Sigmoid colon (tissue), 7 donors: Measurements from ENCODE around the gene TCERG1L. TPM values are rescaled to one million over a fixed set of nuclear protein-coding genes. Genes with fewer than 3 reads are reported as not detected.

ENCODE experiments used
- DNase-seq: peaks from one replicate; pipeline ENCODE4 v3.0.0-alpha.2; 2019
- H3K27ac ChIP-seq, 4 donors: fragments of 200-600 bp; sonication (generic); one replicate each; pipeline ENCODE4 v1.5.1; 2016 to 2019; ENCODE audit warnings: mild to moderate bottlenecking in 1 of 4
- H3K27me3 ChIP-seq, 3 donors: fragments of 200-600 bp; sonication (generic); one replicate each; pipeline ENCODE4 v1.5.1; 2019; ENCODE audit warnings: mild to moderate bottlenecking in 1 of 3
- H3K36me3 ChIP-seq, 4 donors: fragments of 200-600 bp; sonication (generic); one replicate each; pipeline ENCODE4 v1.5.1; 2016 to 2019
- H3K4me1 ChIP-seq, 4 donors: fragments of 200-600 bp; sonication (generic); one replicate each; pipeline ENCODE4 v1.5.1; 2017 to 2019
- H3K4me3 ChIP-seq, 4 donors: fragments of 200-600 bp; sonication (generic); one replicate each; pipeline ENCODE4 v1.5.1; 2017 to 2019; ENCODE audit warnings: mild to moderate bottlenecking in 2 of 4, moderate library complexity in 1 of 4
- H3K9me3 ChIP-seq, 4 donors: fragments of 200-600 bp in 3 of 4; sonication (generic) in 3 of 4; one replicate each; pipeline versions ENCODE4 v1.5.1 to v1.6.1; 2013 to 2019
- CTCF ChIP-seq, 4 experiments: fragments of 450-650 bp in 3 of 4; fragments of 200-600 bp in 1 of 4; IDR thresholded peaks; one replicate each; pipeline ENCODE4 v1.5.1; 2016 to 2019; ENCODE audit warnings: antibody characterized with exemption in 4 of 4, mild to moderate bottlenecking in 3 of 4, moderate library complexity in 2 of 4
- EP300 ChIP-seq, 4 donors: sonication (generic); formaldehyde crosslinking; IDR thresholded peaks; one replicate each; pipeline ENCODE4 v1.6.1; 2017; ENCODE audit warnings: antibody characterized with exemption in 4 of 4
- POLR2A ChIP-seq, 2 donors: fragments of 450-650 bp; IDR thresholded peaks; one replicate each; pipeline ENCODE4 v1.6.1; 2016; ENCODE audit warnings: antibody characterized with exemption in 2 of 2, mild to moderate bottlenecking in 2 of 2, moderate library complexity in 2 of 2
- POLR2AphosphoS5 ChIP-seq, 4 donors: sonication (generic); formaldehyde crosslinking; IDR thresholded peaks; one replicate each; pipeline ENCODE4 v1.6.1; 2017; ENCODE audit warnings: antibody characterized with exemption in 4 of 4
- WGBS, 2 donors: extraction: QIAGEN DNeasy Blood & Tissue Kit; methylation state at CpG; one replicate each; pipeline ENCODE4 v1.1.7; 2013; 5-methylcytosine and 5-hydroxymethylcytosine counted together
- intact Hi-C: fragments of 100-400 bp; cut with DNase I; formaldehyde crosslinking; loops from one replicate; pipeline ENCODE4 v1.15.1; 2023
- polyA plus RNA-seq, 3 donors: library from polyadenylated mRNA; stranded (reverse); fragments of 200-250 nt; gene quantifications; one replicate each; pipeline ENCODE4 v1.2.3, GENCODE V29; 2013
- total RNA-seq, 4 donors: library from RNA; depleted of rRNA; stranded (reverse); fragments of >200 nt; gene quantifications; one replicate each; pipeline ENCODE4 v1.1.0, GENCODE V29; 2016
- donor health status: healthy with polysubstance abuse.
- donor health status: Bipolar disorder and iron deficiency.
- donor health status: healthy.

Gene TCERG1L
- total and polyA plus RNA-seq, 7 donors, result under 0.01 to 0.55 (median 0.10) TPM; not detected in 4

GRCh38 chr10:131271966-131272365 is 39.6 kb downstream of the TCERG1L start:
- TF ChIP-seq CTCF (IDR thresholded peaks at IDR 0.05) (no peak), EP300 (IDR thresholded peaks at IDR 0.05) (no peak), POLR2A (IDR thresholded peaks at IDR 0.05) (no peak), POLR2AphosphoS5 (IDR thresholded peaks at IDR 0.05) (no peak)
- Histone ChIP-seq H3K9me3 (no peaks in the 10 kb centered on the region), H3K27me3 (no peaks in the 10 kb centered on the region)

GRCh38 chr10:131271195-131271880 is 40.2 kb downstream of the TCERG1L start:
- intact Hi-C loops, result no loop called here
- no peak overlapping the region for H3K4me3 ChIP-seq
- 78 to 80% methylated on average over 13 of the region's 13 CpGs for WGBS, 2 donors
- H3K9me3 ChIP-seq, result no peaks in the 10 kb centered on the region
- DNase-seq, result no peak
- no peak overlapping the region for H3K27ac ChIP-seq
- no peaks in the 10 kb centered on the region for H3K36me3 ChIP-seq
- no peaks in the 10 kb centered on the region for H3K27me3 ChIP-seq
- no peaks in the 10 kb centered on the region for H3K4me1 ChIP-seq
- TF ChIP-seq CTCF (IDR thresholded peaks at IDR 0.05) (no peak), EP300 (IDR thresholded peaks at IDR 0.05) (no peak), POLR2AphosphoS5 (IDR thresholded peaks at IDR 0.05) (no peak), POLR2A (IDR thresholded peaks at IDR 0.05) (no peak)

More at GRCh38 chr10:131271966-131272365, 39.6 kb downstream of the TCERG1L start:
- H3K4me3 ChIP-seq, result no peak overlapping the region
- intact Hi-C loops, result no loop called here
- no peak for DNase-seq
- no peak overlapping the region for H3K27ac ChIP-seq
- no peaks in the 10 kb centered on the region for H3K4me1 ChIP-seq
- WGBS, 2 donors, result 84 to 85% methylated on average over 12 of the region's 12 CpGs
- H3K36me3 ChIP-seq, result no peaks in the 10 kb centered on the region

- WGBS, 2 donors, result 74 to 78% methylated on average over 16 of the region's 16 CpGs
- Histone ChIP-seq H3K27me3 (no peaks in the 10 kb centered on the region), H3K4me1 (no peaks in the 10 kb centered on the region), H3K9me3 (no peaks in the 10 kb centered on the region), H3K4me3 (no peak overlapping the region), H3K27ac (no peak overlapping the region), H3K36me3 (no peaks in the 10 kb centered on the region)
- no peak for TF ChIP-seq POLR2AphosphoS5 (IDR thresholded peaks at IDR 0.05)
- TF ChIP-seq EP300 (IDR thresholded peaks at IDR 0.05), result no peak
- no peak for TF ChIP-seq POLR2A (IDR thresholded peaks at IDR 0.05)
- TF ChIP-seq CTCF (IDR thresholded peaks at IDR 0.05), result no peak
- intact Hi-C loops, result no loop called here
- DNase-seq, result no peak
Observed at GRCh38 chr10:131270461-131271190, 40.9 kb downstream of the TCERG1L start.

- Histone ChIP-seq H3K27me3 (no peaks in the 10 kb centered on the region), H3K9me3 (no peaks in the 10 kb centered on the region), H3K4me1 (no peaks in the 10 kb centered on the region), H3K27ac (no peak overlapping the region), H3K4me3 (no peak overlapping the region), H3K36me3 (no peaks in the 10 kb centered on the region)
- intact Hi-C loops, result no loop called here
- TF ChIP-seq CTCF (IDR thresholded peaks at IDR 0.05), result no peak
- TF ChIP-seq EP300 (IDR thresholded peaks at IDR 0.05), result no peak
- TF ChIP-seq POLR2A (IDR thresholded peaks at IDR 0.05), result no peak
- no peak for TF ChIP-seq POLR2AphosphoS5 (IDR thresholded peaks at IDR 0.05)
- 64 to 69% methylated on average over 17 of the region's 17 CpGs for WGBS, 2 donors
- no peak for DNase-seq
Observed at GRCh38 chr10:131269776-131270460, 41.6 kb downstream of the TCERG1L start.
